HS-5 (cell line): ENCODE results near the gene GPC6.
"Not testable (repeated sequence)": the region's sequence is repeated elsewhere in the genome, so short reads cannot be mapped to it uniquely, and the experiment has no call there.

ENCODE experiments used
- DNase-seq: peaks from one replicate; pipeline ENCODE4 v3.0.0-alpha.2; 2012; ENCODE audit warnings: low read depth

GPC6 gene

DNA sequence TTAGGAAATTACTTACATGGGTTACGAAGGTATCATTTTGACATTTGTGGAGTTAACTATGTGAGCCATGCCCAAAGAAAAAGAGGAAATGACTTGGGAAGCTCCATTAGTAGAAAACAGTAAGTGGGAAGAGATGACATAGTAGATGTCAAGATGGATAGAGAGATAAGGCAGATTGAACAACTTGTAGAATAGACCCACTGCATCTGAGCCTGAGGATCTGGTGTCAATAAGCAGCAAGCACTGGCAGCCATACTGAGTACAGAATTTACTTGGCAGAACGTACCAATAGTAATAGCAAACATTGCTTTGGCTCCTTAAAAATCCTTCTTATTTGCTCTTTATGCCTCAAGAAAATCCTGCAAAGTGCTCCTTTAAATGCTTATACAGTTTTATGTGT, 203.8 kb downstream of the GPC6 start:
- DNase-seq: no peak

DNA sequence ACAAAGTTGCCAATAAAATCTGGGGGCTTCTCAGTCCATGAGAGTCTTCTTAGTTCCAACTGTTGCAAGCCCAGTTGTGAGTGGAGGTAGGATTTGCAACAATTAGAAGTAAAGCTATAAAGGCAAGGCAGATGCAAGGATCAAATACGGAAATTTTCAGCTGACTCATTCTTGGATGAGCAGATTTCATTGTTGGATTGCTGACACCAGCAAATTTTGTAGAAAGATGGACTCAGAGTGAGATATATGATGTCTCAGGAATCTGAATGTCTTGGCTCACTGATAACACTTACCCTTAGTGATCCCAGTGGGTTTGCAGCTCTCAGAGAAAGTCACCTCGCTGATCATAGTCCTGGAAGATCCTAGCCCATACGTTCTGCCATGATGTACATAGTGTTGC, 209.0 kb downstream of the GPC6 start:
- no peak for DNase-seq

DNA sequence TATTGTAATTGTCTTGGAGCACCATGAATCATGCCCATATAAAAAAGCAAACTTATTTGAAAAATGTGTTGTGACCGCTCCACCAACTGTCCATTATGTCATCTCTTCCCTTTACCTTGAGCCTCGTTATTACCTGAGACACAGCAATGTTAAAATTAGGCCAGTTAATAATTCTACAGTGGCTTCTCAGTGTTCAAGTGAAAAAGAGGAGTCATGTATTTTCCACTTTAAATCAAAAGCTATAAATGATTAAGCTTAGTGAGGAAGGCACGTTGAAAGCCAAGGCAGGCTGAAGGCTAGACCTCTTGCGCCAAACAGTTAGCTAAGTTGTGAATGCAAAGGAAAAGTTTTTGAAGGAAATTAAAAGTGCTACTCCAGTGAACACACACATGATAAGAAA, 210.5 kb downstream of the GPC6 start:
- no peak for DNase-seq

DNA sequence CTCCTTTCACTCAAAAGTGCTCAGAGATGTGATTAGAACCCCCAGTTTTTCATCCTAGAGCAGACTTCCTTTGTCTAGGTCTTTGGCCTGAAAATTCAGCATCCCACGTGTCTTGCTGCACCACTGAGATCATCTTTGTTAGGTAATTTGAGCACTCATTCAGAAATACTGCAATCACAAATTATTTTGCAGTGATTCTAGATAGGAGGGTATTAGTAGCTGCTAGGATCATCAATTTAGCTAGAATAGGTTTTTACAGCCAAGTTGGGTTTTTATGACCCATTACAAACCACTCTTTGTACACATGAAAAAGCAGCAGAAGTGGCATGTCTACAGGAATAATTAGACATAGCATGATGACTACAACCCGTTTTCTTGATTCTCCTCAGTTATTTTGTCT, 219.6 kb downstream of the GPC6 start:
- DNase-seq: no peak

DNA sequence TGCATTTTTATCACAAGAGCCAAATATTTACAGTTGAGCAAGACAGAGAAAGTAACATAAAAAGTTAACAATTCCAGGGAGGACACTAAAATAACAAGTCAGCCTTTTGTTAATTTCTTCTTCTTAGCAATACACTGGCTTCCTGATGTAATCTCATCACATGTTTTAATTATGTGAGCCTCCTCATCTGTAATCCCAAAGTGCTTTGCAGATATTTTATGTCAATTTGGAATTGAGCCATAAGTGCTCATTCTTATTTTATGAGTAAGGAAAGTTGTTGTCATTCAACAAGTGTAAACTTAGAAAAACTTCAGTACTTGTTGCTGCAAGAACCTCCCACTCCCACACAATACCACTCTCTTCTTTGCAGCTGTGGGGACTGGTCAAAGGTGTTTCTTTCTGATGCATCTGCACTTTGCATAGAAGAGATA, 223.6 kb downstream of the GPC6 start:
- no peak for DNase-seq

DNA sequence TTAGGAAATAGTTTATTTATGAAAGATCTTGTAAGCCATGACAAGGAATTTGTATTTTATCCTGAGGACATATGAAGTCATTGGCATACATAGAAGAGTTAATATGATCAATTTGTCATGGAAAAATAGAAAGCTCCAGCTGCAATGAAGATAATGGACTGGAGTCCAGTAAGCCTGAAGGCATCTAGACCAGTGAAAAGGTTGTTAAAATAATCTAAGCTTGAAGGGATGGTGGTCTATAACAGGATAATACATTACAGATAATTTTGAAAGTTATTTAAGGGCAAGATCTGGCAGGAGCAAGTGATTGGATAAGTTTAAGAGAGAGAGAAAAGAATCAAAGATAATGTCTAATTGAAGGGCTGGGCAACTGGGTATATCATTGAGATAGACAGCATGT, 224.2 kb downstream of the GPC6 start:
- DNase-seq: no peak

- DNase-seq: not testable (repeated sequence)
Observed at GRCh38 chr13:93454676-93455235, 228.1 kb downstream of the GPC6 start.

DNA sequence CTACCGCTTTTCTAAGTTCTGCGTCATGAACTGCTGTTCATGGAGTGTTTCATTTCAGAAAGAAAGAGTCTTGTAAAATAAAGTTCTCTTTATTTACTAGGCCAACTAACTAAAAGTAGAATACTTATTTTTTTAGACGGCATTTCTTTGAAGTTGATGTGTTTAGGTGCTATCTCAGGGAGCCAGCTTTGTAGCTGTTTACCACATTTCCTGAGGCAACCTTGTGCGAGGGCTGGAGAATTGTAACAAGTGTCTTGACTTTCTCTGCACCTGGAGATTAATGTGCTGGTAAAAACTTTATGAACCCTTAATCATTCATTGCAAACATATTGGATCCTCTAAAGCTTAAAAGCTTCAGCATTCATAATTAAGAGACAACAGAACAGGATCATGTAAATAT, 229.3 kb downstream of the GPC6 start:
- no peak for DNase-seq

DNA sequence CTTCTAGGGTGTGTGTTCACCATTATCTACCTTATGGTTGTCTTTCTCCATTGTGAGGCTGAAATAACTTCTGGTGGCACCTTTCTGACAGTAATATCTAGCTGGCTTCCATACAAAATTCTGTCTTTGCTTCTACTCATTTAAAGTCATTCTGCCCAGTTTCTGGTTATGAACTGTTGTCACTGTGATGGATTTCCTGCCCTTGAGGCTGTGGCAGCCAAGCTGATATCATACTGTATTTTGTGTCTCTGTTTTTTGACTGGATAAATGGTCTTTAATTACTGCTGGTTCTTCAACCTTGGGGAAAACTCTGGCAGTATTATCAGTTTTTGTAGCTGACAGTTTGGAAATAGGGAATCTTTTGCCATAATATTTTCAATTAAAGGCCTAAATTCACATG, 233.4 kb downstream of the GPC6 start:
- DNase-seq: no peak

DNA sequence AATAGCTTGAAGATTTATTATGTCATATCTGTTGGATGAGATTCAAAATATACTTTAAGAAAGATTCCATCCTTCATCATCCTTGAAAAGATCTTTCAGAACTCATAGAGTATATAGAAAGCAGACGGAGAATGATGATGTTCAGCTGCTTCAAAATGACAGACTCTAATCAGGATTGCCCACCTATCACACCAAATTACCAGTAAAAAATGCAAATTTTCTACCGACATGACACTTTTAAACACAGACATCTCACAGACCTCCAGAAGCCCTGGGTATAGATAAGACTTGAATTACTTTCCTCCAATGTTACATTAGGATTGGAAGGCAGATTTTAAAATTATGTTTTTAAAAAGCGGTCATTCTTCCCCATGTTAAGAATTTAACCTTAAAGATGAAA, 235.5 kb downstream of the GPC6 start:
- no peak for DNase-seq

DNA sequence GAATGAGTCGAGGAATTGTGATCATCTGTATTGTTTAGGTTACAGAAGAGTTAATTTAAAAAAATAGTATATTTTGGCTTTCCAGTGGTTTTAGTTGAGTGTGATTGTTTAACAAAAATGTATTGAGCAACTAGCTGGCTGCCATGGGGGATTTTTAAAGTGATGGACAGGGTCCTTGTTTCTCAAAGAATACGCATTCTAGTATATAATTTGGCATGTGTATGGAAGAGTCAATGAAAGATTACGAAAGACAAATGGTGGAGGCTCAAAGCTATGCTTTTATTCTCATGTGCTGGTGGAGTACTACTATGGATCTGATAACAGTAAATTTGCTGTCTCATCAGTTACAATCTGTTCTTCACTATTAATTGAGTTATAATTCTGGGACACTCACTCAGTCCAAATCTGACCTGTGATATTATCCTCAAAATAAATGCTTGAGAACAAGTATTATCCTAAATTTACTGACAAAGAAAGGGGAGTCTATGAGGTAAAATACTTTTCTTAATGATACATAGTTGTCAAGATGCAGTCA, 240.0 kb downstream of the GPC6 start:
- DNase-seq: no peak

DNA sequence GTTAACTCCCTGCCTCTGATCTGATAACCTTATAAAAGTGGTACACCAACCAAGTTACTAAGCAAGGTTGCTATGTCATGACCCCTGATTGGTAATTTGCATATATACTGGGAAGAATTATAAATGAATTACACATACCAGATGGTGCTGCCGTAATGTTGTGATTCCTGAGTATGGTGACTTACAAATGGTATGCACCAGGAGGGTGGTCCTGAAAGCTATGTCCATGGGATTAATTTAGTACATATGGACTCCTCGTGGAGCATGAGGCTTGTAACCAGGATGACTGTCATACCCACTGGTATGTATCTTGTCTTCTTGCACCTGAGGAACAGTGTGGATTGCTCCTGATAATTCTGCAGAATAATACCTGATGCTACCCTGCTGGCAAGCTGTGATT, 240.6 kb downstream of the GPC6 start:
- DNase-seq: no peak

DNA sequence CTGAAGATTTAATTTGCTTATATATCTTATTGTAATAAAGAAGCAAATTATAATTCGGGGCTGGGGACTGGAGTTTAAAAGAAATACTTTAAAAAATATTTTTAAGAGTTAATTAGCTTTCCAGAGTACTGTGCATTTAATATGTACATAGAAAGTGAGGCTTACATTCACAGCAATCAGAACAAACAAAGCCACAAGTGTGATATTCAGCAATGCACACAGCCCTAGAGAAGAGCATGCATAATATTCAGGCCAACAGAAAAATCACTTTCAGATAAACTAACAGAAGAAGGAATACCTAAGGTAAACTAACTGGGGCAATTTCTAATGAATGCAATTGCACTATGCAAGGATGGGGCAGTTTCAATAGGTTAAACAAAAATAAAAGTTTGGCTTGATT, 241.8 kb downstream of the GPC6 start:
- no peak for DNase-seq

- DNase-seq: no peak
Observed at GRCh38 chr13:93472296-93472695, 245.7 kb downstream of the GPC6 start.

DNA sequence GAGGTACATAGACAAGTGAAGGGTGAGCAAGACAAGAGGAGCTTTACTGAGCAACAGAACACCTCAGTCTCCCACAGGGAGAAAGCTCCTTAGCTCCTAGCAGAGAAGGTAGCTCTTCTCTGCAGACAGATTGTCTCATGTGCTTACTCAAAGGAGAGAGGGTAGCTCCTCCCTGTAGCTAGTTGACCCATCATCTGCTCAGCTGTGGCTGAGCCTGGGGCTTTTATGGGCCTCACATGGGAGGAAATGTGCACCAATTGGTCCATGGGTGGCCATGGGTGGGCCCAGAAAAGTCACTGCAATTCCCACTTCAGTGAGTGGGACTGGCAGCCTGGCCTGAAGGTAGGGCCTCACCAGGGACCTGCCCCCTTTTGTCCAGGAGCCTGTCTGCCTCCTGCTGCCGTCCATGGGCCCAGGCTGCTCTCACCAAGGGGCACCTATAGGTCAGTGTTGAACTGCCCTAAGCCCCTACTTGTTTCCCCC, 246.2 kb downstream of the GPC6 start:
- no peak for DNase-seq

DNA sequence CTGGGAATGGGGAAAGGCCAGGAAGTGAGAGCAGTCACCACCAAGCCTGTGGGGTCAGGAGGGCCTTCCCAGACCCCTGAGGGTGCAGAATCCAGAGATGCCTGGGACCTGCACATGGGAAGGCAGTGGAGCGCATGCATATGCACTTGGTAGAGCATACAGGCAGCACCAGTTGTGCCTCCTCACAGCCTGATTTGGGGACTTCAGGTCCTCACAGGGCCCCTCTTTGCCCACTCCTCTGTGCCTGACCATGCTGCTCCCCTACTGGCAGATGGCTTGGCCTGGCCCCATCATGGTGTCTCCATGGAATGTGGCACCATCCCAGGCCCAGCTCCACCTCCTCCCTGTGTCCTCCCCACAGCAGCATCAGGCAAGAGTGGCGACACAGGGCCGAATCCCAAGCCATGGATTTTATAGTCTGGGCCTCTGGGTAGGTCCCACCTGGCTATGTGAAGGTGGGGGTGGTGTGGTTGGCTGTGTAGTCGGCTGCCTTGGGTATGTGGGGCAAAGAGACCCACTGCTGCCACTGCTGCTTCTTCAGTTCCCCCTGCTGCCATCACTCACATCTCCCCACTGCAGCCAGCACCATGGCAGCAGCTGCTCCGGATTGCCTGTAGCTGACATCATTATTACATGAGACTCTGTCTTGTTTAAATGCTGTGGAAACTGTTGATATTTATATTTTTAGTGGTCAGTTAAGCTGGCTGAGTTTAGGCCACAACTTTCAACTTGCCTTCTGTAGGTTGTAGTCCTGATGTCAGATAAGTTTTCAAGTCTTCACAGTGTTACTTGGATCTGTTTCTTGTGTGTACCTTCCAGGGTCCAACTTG, 247.0 kb downstream of the GPC6 start:
- DNase-seq: no peak

DNA sequence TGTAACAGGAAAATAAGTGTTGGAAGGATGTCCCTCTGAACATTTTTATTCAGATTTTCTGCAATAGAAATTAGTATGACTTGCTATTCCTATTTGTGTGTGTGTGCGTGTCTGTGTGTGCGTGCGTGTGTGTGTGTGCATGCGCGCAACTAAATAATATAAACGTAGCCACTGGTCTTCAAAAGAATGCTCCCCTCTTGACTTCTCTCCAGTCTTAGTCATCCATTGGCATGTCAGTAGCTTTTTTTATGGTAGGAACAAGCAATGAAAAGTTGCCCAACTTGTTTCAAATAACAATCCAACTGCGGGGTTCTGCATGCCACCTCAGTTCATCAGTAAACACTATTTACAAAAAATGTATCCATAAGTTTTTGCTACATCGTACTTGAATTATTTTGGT, 249.6 kb downstream of the GPC6 start:
- DNase-seq: no peak

DNA sequence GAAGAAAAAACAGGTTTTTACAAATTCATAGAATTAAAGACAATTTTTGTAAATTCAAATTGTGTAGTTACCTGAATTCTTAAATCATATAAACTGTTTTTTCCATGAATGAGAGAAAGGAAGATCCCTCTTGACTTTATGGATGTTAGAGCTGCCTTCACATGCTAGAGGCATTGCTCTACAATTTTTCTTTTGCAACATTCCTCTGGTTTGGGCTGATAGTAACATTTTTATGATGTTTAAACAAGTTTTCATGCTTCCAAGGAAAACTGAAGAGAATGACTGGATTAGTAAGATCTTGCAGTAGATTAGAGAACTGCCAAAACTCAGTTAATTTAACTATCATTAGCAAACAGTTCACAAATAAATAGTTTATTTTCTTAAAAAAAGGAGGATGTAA, 250.6 kb downstream of the GPC6 start:
- DNase-seq: no peak

- no peak for DNase-seq
Observed at GRCh38 chr13:93480553-93481106, 254.0 kb downstream of the GPC6 start.

DNA sequence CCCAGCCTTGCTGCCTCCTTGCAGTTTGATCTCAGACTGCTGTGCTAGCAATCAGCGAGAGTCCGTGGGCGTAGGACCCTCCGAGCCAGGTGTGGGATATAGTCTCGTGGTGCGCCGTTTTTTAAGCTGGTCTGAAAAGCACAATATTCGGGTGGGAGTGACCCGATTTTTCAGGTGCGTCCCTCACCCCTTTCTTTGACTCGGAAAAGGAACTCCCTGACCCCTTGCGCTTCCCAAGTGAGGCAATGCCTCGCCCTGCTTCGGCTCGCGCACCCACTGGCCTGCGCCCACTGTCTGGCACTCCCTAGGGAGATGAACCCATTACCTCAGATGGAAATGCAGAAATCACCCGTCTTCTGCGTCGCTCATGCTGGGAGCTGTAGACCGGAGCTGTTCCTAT, 269.5 kb downstream of the GPC6 start:
- not testable (repeated sequence) for DNase-seq

DNA sequence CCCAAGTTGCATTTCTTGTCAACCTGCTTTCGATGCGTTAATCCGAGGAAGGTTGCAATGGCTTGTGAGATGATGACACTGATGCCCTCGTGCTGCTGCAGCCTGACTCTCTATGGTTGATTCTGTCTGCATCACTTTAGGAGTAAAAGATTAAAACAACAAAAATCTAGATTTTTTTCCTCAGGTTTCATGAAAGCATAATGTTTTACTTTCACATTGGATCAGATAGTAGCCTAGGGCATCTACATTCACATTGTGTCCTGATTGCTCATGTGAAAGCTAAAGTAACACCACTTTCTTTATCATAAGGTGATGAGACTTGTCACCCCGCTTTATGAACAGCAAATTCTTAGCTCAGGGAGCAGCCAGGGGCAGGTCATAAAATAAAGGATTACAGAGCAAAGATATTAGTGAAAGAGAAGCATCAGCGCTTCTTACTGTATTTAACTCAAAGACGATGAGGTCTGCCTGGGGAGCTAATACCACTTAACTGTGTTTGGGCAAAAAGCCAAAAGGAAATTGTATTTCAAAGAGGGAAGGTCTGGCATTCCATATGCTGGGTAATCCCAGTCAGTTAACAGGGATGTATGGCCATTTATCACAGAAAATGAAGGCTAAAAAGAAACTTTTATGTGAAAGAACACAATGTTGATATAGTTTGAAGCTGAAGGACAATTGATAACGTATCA, 270.5 kb downstream of the GPC6 start:
- no peak for DNase-seq

GRCh38 chr13:93499991-93500390, 273.4 kb downstream of the GPC6 start:
- DNase-seq: no peak

GRCh38 chr13:93502071-93502470, 275.5 kb downstream of the GPC6 start:
- DNase-seq: no peak
